HL-60 (cell line): ENCODE results near the gene MPP2.

Experiments
- GABPA ChIP-seq: IDR thresholded peaks from 2 replicates; pipeline ENCODE4 v1.6.1; 2012; ENCODE audit warnings: low read depth
- TF ChIP-seq, protein P1 (sequence below): IDR thresholded peaks from one replicate; pipeline ENCODE4 v1.5.1; 2011; ENCODE audit warnings: low read length, control low read depth, inconsistent platforms; ENCODE audit not compliant: insufficient read depth

DNA sequence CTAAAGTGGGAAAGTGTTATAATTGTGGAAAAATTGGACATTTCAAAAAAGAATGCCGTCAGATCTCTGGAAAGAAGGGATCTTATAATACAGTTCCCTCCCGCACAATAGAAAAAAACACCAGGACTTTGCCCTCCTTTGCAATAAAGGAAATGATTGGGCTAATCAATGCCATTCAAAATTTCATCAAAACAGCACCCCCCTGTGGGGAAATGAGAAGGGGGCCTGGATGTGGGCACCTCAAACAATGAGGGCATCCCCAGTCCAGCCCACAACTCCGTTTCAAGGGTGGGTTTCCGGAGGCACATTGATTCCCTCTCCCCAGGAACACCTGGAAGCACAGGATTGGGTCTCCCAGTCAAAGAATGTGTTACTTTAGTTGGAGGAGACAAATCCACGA is 34.2 kb downstream of the MPP2 start:
- TF ChIP-seq, protein P1, sequence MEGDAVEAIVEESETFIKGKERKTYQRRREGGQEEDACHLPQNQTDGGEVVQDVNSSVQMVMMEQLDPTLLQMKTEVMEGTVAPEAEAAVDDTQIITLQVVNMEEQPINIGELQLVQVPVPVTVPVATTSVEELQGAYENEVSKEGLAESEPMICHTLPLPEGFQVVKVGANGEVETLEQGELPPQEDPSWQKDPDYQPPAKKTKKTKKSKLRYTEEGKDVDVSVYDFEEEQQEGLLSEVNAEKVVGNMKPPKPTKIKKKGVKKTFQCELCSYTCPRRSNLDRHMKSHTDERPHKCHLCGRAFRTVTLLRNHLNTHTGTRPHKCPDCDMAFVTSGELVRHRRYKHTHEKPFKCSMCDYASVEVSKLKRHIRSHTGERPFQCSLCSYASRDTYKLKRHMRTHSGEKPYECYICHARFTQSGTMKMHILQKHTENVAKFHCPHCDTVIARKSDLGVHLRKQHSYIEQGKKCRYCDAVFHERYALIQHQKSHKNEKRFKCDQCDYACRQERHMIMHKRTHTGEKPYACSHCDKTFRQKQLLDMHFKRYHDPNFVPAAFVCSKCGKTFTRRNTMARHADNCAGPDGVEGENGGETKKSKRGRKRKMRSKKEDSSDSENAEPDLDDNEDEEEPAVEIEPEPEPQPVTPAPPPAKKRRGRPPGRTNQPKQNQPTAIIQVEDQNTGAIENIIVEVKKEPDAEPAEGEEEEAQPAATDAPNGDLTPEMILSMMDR, result no peak
- no peak for TF ChIP-seq GABPA
